ENCODE measurements around the gene NFIC. TPM values are rescaled to one million over a fixed set of nuclear protein-coding genes. Genes with fewer than 3 reads are reported as not detected.
A peak's percentile ranks its signal among the peaks of the same experiment; 100 is the strongest.

NFIC gene
- total RNA-seq, 4 donors from 2014 or later, result 125 to 285 (median 155) TPM

DNA sequence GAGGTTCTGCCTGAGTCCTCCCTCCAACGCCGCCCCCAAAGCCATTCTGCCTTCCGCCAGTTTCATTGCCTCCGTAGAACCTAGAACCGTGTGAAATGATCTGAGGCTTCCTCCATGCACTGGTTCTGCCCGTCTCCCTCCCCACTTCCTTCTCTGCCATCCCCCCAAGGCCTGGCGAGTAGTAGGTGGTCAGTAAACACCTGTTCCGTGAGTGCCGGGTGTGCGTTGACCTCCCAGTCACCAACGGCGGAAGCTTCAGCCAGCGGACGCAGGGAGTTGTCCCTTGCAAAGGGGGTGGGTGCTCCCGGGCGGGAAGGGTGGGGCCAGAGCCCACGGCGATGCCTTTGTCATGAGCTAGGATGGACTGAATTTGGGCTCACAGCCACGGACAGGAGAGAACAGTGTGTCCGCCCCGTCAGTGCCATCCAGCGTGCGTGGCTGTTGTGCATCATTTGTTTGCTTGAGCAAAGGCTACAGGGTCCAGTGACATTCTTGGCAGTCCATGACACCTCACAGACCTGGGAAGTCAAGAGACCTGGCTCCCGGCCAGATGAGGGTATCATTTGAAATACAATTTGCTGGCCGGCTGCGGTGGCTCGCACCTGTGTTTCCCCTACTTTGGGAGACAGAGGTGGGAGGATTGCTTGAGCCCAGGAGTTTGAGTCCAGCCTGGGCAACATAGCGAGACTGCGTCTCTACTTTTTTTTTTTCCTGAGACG, 43.1 kb downstream of the NFIC start:
- ATAC-seq, result peak; percentile 80
- H3K4me3 ChIP-seq, result peak overlapping the region; percentile 7 to 55
- TF ChIP-seq POLR2AphosphoS5 (IDR thresholded peaks at IDR 0.05) (peak; percentile 98), POLR2A (IDR thresholded peaks at IDR 0.05) (peak; percentile 26 to 64), EP300 (IDR thresholded peaks at IDR 0.05) (peak; percentile 98)
- TF ChIP-seq, protein P1, sequence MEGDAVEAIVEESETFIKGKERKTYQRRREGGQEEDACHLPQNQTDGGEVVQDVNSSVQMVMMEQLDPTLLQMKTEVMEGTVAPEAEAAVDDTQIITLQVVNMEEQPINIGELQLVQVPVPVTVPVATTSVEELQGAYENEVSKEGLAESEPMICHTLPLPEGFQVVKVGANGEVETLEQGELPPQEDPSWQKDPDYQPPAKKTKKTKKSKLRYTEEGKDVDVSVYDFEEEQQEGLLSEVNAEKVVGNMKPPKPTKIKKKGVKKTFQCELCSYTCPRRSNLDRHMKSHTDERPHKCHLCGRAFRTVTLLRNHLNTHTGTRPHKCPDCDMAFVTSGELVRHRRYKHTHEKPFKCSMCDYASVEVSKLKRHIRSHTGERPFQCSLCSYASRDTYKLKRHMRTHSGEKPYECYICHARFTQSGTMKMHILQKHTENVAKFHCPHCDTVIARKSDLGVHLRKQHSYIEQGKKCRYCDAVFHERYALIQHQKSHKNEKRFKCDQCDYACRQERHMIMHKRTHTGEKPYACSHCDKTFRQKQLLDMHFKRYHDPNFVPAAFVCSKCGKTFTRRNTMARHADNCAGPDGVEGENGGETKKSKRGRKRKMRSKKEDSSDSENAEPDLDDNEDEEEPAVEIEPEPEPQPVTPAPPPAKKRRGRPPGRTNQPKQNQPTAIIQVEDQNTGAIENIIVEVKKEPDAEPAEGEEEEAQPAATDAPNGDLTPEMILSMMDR (IDR thresholded peaks at IDR 0.05), result no peak

DNA sequence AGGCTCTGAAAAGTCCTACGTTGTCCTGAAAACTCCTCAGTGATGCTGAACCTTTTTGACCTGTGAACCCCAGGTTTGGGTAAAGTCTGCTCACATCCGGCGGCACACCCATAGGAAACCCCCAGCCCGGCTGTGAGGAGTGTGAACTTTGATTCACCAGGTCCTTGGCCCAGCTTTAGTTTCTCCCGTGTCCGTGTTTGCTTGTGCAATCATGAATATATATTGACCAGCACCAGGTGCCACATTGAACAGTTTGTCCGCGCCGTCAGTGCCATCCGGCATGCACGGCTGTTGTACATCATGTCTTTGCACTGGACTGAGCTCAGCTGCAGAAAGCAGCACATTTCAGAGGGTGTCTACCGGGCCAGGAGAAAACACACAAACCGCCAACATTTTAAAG, 45.3 kb downstream of the NFIC start:
- no peak for ATAC-seq
- WGBS, 2 donors (ENCODE audit: low coverage in 1 of 2), result 50 to 69% methylated on average over 2 to 10 of the region's 13 CpGs
- no peaks in the 10 kb centered on the region for H3K27me3 ChIP-seq
- no peaks in the 10 kb centered on the region for H3K9me3 ChIP-seq
- peak overlapping the region; percentile 19 to 100 (median 98) for H3K27ac ChIP-seq
- no peak for TF ChIP-seq POLR2AphosphoS5 (IDR thresholded peaks at IDR 0.05)
- TF ChIP-seq EP300 (IDR thresholded peaks at IDR 0.05), result no peak
- TF ChIP-seq, protein P1 (IDR thresholded peaks at IDR 0.05), result no peak
- TF ChIP-seq POLR2A (IDR thresholded peaks at IDR 0.05), result no peak
- no peak overlapping the region for H3K4me3 ChIP-seq
- peaks cover 0 to 94% (median 33%) of the 10 kb centered on the region in 3 donors for H3K4me1 ChIP-seq
- peaks cover 0 to 38% of the 10 kb centered on the region in 2 donors for H3K36me3 ChIP-seq

More for the DNA sequence above, 43.1 kb downstream of the NFIC start:
- 0 to 30% methylated on average over 8 to 9 of the region's 30 CpGs for WGBS, 2 donors (ENCODE audit: low coverage in 1 of 2)
- Histone ChIP-seq H3K27ac (peak overlapping the region; percentile 96 to 100 (median 100)), H3K4me1 (peaks cover 0 to 99% (median 34%) of the 10 kb centered on the region in 3 donors), H3K27me3 (no peaks in the 10 kb centered on the region), H3K9me3 (no peaks in the 10 kb centered on the region), H3K36me3 (peaks cover 0 to 31% of the 10 kb centered on the region in 2 donors)

- TF ChIP-seq POLR2A (IDR thresholded peaks at IDR 0.05), result no peak
- TF ChIP-seq, protein P1 (IDR thresholded peaks at IDR 0.05), result no peak
- TF ChIP-seq POLR2AphosphoS5 (IDR thresholded peaks at IDR 0.05), result no peak
- no peak for TF ChIP-seq EP300 (IDR thresholded peaks at IDR 0.05)
- H3K27ac ChIP-seq, result peak overlapping the region; percentile 19 to 100 (median 98)
- H3K36me3 ChIP-seq, result peaks cover 0 to 38% of the 10 kb centered on the region in 2 donors
- H3K9me3 ChIP-seq, result no peaks in the 10 kb centered on the region
- WGBS, 2 donors (ENCODE audit: low coverage in 1 of 2), result 68% methylated on average over 3 of the region's 4 CpGs; no CpG with 5 or more reads in 1 of the 2 donors
- no peak overlapping the region for H3K4me3 ChIP-seq
- no peaks in the 10 kb centered on the region for H3K27me3 ChIP-seq
- no peak for ATAC-seq
- H3K4me1 ChIP-seq, result peaks cover 0 to 90% (median 31%) of the 10 kb centered on the region in 3 donors
Measured at GRCh38 chr19:3412066-3412465, 45.7 kb downstream of the NFIC start.

- TF ChIP-seq EP300 (IDR thresholded peaks at IDR 0.05) (no peak), POLR2AphosphoS5 (IDR thresholded peaks at IDR 0.05) (no peak), POLR2A (IDR thresholded peaks at IDR 0.05) (no peak)
- TF ChIP-seq, protein P1 (IDR thresholded peaks at IDR 0.05), result no peak
- no peak for ATAC-seq
Measured at GRCh38 chr19:3413796-3414327, 47.5 kb downstream of the NFIC start.

More at GRCh38 chr19:3413796-3414327, 47.5 kb downstream of the NFIC start:
- Histone ChIP-seq H3K4me3 (no peak overlapping the region), H3K4me1 (peaks cover 0 to 82% (median 20%) of the 10 kb centered on the region in 3 donors), H3K27me3 (no peaks in the 10 kb centered on the region), H3K36me3 (peaks cover 0 to 46% of the 10 kb centered on the region in 2 donors), H3K27ac (peak overlapping the region in 3 of 4 donors; percentile 96 to 100 (median 100)), H3K9me3 (no peaks in the 10 kb centered on the region)
- 70 to 100% methylated on average over 1 to 13 of the region's 13 CpGs for WGBS, 2 donors (ENCODE audit: low coverage in 1 of 2)

All from gastroesophageal sphincter (tissue), 4 donors.